Brain pericyte (primary cell): ENCODE measurements around the gene CTXND1.

Experiments
- DNase-seq: peaks from one replicate; pipeline ENCODE4 v3.0.0-alpha.2; 2012; ENCODE audit warnings: low read depth, low spot score

CTXND1 gene

GRCh38 chr15:80259942-80260510, 8.0 kb upstream of the CTXND1 start:
- no peak for DNase-seq

- DNase-seq: no peak
Measured at GRCh38 chr15:80251428-80252120, 439 bp downstream of the CTXND1 start.

GRCh38 chr15:80250614-80251427, 1.2 kb downstream of the CTXND1 start:
- no peak for DNase-seq

- DNase-seq: no peak
Measured at GRCh38 chr15:80249973-80250372, 2.0 kb downstream of the CTXND1 start.

GRCh38 chr15:80247320-80247719, 4.7 kb downstream of the CTXND1 start:
- no peak for DNase-seq

- no peak for DNase-seq
Measured at GRCh38 chr15:80246425-80246894, 5.6 kb downstream of the CTXND1 start.

- DNase-seq: no peak
Measured at GRCh38 chr15:80242802-80243201, 9.2 kb downstream of the CTXND1 start.

- no peak for DNase-seq
Measured at GRCh38 chr15:80242132-80242769, 9.8 kb downstream of the CTXND1 start.

- DNase-seq: no peak
Measured at GRCh38 chr15:80241508-80241907, 10.5 kb downstream of the CTXND1 start.

- DNase-seq: no peak
Measured at GRCh38 chr15:80240276-80240675, 11.7 kb downstream of the CTXND1 start.

- no peak for DNase-seq
Measured at GRCh38 chr15:80234883-80235282, 17.1 kb downstream of the CTXND1 start.

- no peak for DNase-seq
Measured at GRCh38 chr15:80233581-80233980, 18.4 kb downstream of the CTXND1 start.

GRCh38 chr15:80231371-80231770, 20.6 kb downstream of the CTXND1 start:
- no peak for DNase-seq

GRCh38 chr15:80228959-80229610, 22.9 kb downstream of the CTXND1 start:
- no peak for DNase-seq

- no peak for DNase-seq
Measured at GRCh38 chr15:80219955-80220354, 32.1 kb downstream of the CTXND1 start.

GRCh38 chr15:80217327-80217900, 34.6 kb downstream of the CTXND1 start:
- no peak for DNase-seq

- no peak for DNase-seq
Measured at GRCh38 chr15:80216911-80217310, 35.1 kb downstream of the CTXND1 start.

- DNase-seq: no peak
Measured at GRCh38 chr15:80216141-80216540, 35.9 kb downstream of the CTXND1 start.

GRCh38 chr15:80214910-80215309, 37.1 kb downstream of the CTXND1 start:
- DNase-seq: no peak

GRCh38 chr15:80211976-80212375, 40.0 kb downstream of the CTXND1 start:
- DNase-seq: no peak
